Mesenchymal stem cell (in vitro differentiated cells and primary cell): ENCODE measurements around the gene USP38.
"Not testable (repeated sequence)": the region's sequence is repeated elsewhere in the genome, so short reads cannot be mapped to it uniquely, and the experiment has no call there.

Source experiments
- DNase-seq: peaks from one replicate; pipeline ENCODE4 v3.0.0-alpha.2; 2013
- H2AFZ ChIP-seq: one replicate; pipeline ENCODE4 v1.6.1; 2013; ENCODE audit warnings: low read depth, mild to moderate bottlenecking, control low read depth, inconsistent platforms, low read length, moderate library complexity
- H2AK5ac ChIP-seq: 2 replicates; pipeline ENCODE4 v1.6.1; 2013; ENCODE audit warnings: low read length, moderate library complexity, mild to moderate bottlenecking, inconsistent platforms; ENCODE audit not compliant: severe bottlenecking
- H2BK120ac ChIP-seq: one replicate; pipeline ENCODE4 v1.6.1; 2013; ENCODE audit warnings: low read depth, mild to moderate bottlenecking, inconsistent platforms, low read length, moderate library complexity
- H2BK12ac ChIP-seq, 2 experiments: one replicate each; pipeline ENCODE4 v1.6.1; 2013; ENCODE audit warnings: inconsistent platforms in 2 of 2, low read length in 2 of 2, mild to moderate bottlenecking in 2 of 2, moderate library complexity in 2 of 2, control low read depth in 1 of 2
- H2BK15ac ChIP-seq: one replicate; pipeline ENCODE4 v1.6.1; 2013; ENCODE audit warnings: mild to moderate bottlenecking, low read depth, inconsistent platforms; ENCODE audit not compliant: poor library complexity, severe bottlenecking
- H2BK5ac ChIP-seq: 2 replicates; pipeline ENCODE4 v1.6.1; 2013; ENCODE audit warnings: low read depth, mild to moderate bottlenecking, low read length, control low read depth, inconsistent platforms; ENCODE audit not compliant: poor library complexity, severe bottlenecking
- H3K14ac ChIP-seq, 2 experiments: one replicate each; pipeline ENCODE4 v1.6.1; 2013; ENCODE audit warnings: inconsistent platforms in 2 of 2, low read length in 2 of 2, control low read depth in 1 of 2, mild to moderate bottlenecking in 1 of 2, moderate library complexity in 1 of 2
- H3K18ac ChIP-seq, 2 experiments: one replicate each; pipeline ENCODE4 v1.6.1; 2013; ENCODE audit warnings: inconsistent platforms in 2 of 2, low read length in 2 of 2, control low read depth in 1 of 2, low read depth in 1 of 2, mild to moderate bottlenecking in 1 of 2
- H3K23ac ChIP-seq, 2 experiments: one replicate each; pipeline ENCODE4 v1.6.1; 2013; ENCODE audit warnings: inconsistent platforms in 2 of 2, low read length in 2 of 2, mild to moderate bottlenecking in 2 of 2, moderate library complexity in 2 of 2, control low read depth in 1 of 2
- H3K27ac ChIP-seq: 2 replicates; pipeline ENCODE4 v1.5.1; 2013; ENCODE audit warnings: mild to moderate bottlenecking, moderate library complexity, low read length, control low read depth, inconsistent platforms; ENCODE audit not compliant: poor library complexity, severe bottlenecking
- H3K27me3 ChIP-seq, 2 experiments: 2 replicates each; pipeline versions ENCODE4 v1.6.1 to v1.7.0; 2013; ENCODE audit warnings: low read length in 2 of 2, mild to moderate bottlenecking in 2 of 2, moderate library complexity in 2 of 2, control low read depth in 1 of 2, inconsistent platforms in 1 of 2; ENCODE audit not compliant: control insufficient read depth in 1 of 2, insufficient read depth in 1 of 2
- H3K36me3 ChIP-seq, 2 experiments: 2 replicates each; pipeline versions ENCODE4 v1.6.1 to v1.7.0; 2013; ENCODE audit warnings: low read length in 2 of 2, control low read depth in 1 of 2, inconsistent platforms in 1 of 2, low read depth in 1 of 2, mild to moderate bottlenecking in 1 of 2; ENCODE audit not compliant: insufficient read depth in 2 of 2, control insufficient read depth in 1 of 2
- H3K4ac ChIP-seq, 2 experiments: one replicate each; pipeline ENCODE4 v1.6.1; 2013; ENCODE audit warnings: inconsistent platforms in 2 of 2, low read length in 2 of 2, mild to moderate bottlenecking in 2 of 2, moderate library complexity in 2 of 2, control low read depth in 1 of 2, low read depth in 1 of 2
- H3K4me1 ChIP-seq: 2 replicates; pipeline ENCODE4 v1.6.1; 2013; ENCODE audit warnings: low read depth, low read length, control low read depth; ENCODE audit not compliant: control insufficient read depth, insufficient read depth
- H3K4me2 ChIP-seq: 2 replicates; pipeline ENCODE4 v1.6.1; 2013; ENCODE audit warnings: low read length, mild to moderate bottlenecking, inconsistent platforms; ENCODE audit not compliant: poor library complexity, severe bottlenecking
- H3K4me3 ChIP-seq, 2 experiments: 2 replicates each; pipeline versions ENCODE4 v1.5.1 to v1.7.0; 2013; ENCODE audit warnings: low read length in 2 of 2, mild to moderate bottlenecking in 2 of 2, control low read depth in 1 of 2, low read depth in 1 of 2; ENCODE audit not compliant: insufficient read depth in 1 of 2
- H3K79me1 ChIP-seq: replicated peaks from 2 replicates; pipeline ENCODE4 v1.6.1; 2013; ENCODE audit warnings: mild to moderate bottlenecking, control low read depth, low read length, inconsistent platforms; ENCODE audit not compliant: poor library complexity, severe bottlenecking
- H3K9ac ChIP-seq: 2 replicates; pipeline ENCODE4 v1.7.0; 2013; ENCODE audit warnings: mild to moderate bottlenecking, low read length, moderate library complexity
- H3K9me3 ChIP-seq: 2 replicates; pipeline ENCODE4 v1.7.0; 2013; ENCODE audit warnings: mild to moderate bottlenecking, low read length; ENCODE audit not compliant: control insufficient read depth
- H4K8ac ChIP-seq: one replicate; pipeline ENCODE4 v1.6.1; 2013; ENCODE audit warnings: inconsistent platforms, mild to moderate bottlenecking, low read length, moderate library complexity
- H4K91ac ChIP-seq: one replicate; pipeline ENCODE4 v1.6.1; 2013; ENCODE audit warnings: mild to moderate bottlenecking, low read length, inconsistent platforms
- WGBS: methylation state at CpG from one replicate; pipeline ENCODE4 v1.1.7; 2013; ENCODE audit warnings: mixed read lengths; 5-methylcytosine and 5-hydroxymethylcytosine counted together

USP38 gene

DNA sequence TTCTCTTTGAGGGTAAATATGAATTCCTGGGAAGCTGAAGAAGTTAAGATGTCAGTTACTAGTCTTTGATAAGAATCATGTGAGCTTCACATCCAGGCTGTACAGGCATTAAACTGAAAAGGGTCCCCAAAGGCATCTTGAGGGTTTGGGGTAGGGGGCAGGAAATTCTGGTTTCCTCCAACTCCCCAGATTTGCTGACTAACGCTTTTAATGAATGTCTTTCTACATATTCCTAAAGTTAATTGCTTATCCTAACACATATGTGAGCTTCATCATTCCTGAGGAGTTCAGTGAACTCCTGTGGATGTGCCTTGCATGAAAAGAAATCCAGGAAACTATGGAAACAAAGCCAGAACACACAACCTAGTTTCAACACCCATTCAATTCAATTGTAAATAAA, 78.1 kb downstream of the USP38 start:
- no peak for DNase-seq

DNA sequence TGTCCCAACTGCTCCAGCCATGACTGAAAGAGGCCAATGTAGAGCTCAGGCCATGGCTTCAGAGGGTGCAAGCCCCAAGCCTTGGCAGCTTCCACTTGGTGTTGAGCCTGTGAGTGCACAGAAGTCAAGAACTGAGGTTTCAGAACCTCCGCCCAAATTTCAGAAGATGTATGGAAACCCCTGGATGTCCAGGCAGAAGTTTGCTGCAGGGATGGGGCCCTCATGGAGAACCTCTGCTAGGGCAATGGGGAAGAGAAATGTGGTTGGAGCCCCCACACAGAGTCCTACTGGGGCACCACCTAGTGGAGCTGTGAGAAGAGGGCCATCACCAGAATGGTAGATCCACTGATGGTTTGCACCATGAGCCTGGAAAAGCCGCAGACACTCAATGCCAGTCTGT, 83.0 kb downstream of the USP38 start:
- not testable (repeated sequence) for H3K4ac ChIP-seq, H3K4me1 ChIP-seq, H2AFZ ChIP-seq, H3K4me2 ChIP-seq, H3K27me3 ChIP-seq, H3K18ac ChIP-seq, H2BK120ac ChIP-seq, H2BK5ac ChIP-seq, H4K91ac ChIP-seq, H3K36me3 ChIP-seq, H3K4me3 ChIP-seq, H3K23ac ChIP-seq, H4K8ac ChIP-seq, DNase-seq, H3K79me1 ChIP-seq, H3K9ac ChIP-seq, H2AK5ac ChIP-seq, H2BK12ac ChIP-seq, H2BK15ac ChIP-seq, H3K14ac ChIP-seq, H3K27ac ChIP-seq
- H3K9me3 ChIP-seq: peaks cover 12% of the 10 kb centered on the region
- 96% methylated on average over 2 of the region's 2 CpGs for WGBS

More for the DNA sequence above, 78.1 kb downstream of the USP38 start:
- H3K23ac ChIP-seq: no peak overlapping the region
- H4K91ac ChIP-seq: no peak overlapping the region
- H3K4ac ChIP-seq: no peak overlapping the region
- no peak overlapping the region for H2BK120ac ChIP-seq
- no peaks in the 10 kb centered on the region for H3K27me3 ChIP-seq
- H3K79me1 ChIP-seq: no peaks in the 10 kb centered on the region
- H3K9me3 ChIP-seq: peaks cover 12% of the 10 kb centered on the region
- H3K4me3 ChIP-seq: no peak overlapping the region
- no peak overlapping the region for H2BK12ac ChIP-seq
- no peak overlapping the region for H2BK5ac ChIP-seq
- no peak overlapping the region for H4K8ac ChIP-seq
- no peak overlapping the region for H2AFZ ChIP-seq
- H3K9ac ChIP-seq: no peak overlapping the region
- no peak overlapping the region for H3K4me2 ChIP-seq
- no peaks in the 10 kb centered on the region for H3K4me1 ChIP-seq
- no peak overlapping the region for H2BK15ac ChIP-seq
- no peak overlapping the region for H3K27ac ChIP-seq
- H2AK5ac ChIP-seq: no peak overlapping the region
- WGBS: no CpG with 5 or more reads among the region's 1 CpG
- no peak overlapping the region for H3K18ac ChIP-seq
- no peaks in the 10 kb centered on the region for H3K36me3 ChIP-seq
- H3K14ac ChIP-seq: no peak overlapping the region

DNA sequence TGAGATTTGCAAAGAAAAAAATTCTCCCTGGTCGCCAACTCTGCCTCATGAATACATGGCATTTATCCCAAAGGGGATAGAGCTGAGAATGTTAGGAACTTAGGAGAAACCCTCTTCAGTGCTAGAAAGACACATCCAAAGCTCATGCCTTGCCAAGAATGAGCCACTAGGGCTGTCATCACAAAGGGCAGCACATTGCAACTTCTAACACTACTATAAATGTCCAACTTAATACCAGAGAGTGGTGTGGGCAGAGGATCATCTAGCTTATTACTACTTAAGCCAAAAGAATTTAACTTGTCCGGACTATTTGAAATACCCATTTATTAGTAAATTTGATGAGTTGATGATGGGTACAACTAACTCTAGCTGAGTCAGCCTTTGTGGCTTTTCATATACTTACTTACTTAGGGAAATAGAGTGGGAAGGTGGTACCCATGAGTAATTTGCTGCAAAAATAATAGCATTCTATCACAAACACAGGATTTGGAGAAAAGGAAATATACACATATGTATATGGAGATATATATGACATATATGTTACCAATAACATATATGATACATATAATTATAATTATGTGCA, 85.6 kb downstream of the USP38 start:
- Histone ChIP-seq H4K8ac (no peak overlapping the region), H3K4me2 (no peak overlapping the region), H3K27ac (no peak overlapping the region), H3K27me3 (no peaks in the 10 kb centered on the region), H4K91ac (no peak overlapping the region), H3K4ac (no peak overlapping the region), H2AK5ac (no peak overlapping the region), H3K4me3 (no peak overlapping the region), H2AFZ (no peak overlapping the region), H2BK5ac (no peak overlapping the region), H2BK15ac (no peak overlapping the region), H3K9ac (no peak overlapping the region), H3K9me3 (peaks cover 12% of the 10 kb centered on the region), H3K36me3 (no peaks in the 10 kb centered on the region), H3K14ac (no peak overlapping the region), H2BK12ac (no peak overlapping the region), H3K18ac (no peak overlapping the region), H3K79me1 (no peaks in the 10 kb centered on the region), H3K23ac (no peak overlapping the region), H2BK120ac (no peak overlapping the region), H3K4me1 (no peaks in the 10 kb centered on the region)
- WGBS: no CpG with 5 or more reads among the region's 2 CpGs
- no peak for DNase-seq
